SJSA1 (cell line): ENCODE results near the gene PLEKHA5. TPM values are rescaled to one million over a fixed set of nuclear protein-coding genes. Genes with fewer than 3 reads are reported as not detected.

ENCODE experiments used
- DNase-seq, 2 experiments: peaks; one replicate each; pipeline ENCODE4 v3.0.0-alpha.2; 2015 to 2020; ENCODE audit warnings: low spot score in 2 of 2, low read depth in 1 of 2
- H3K27ac ChIP-seq: fragments of 250-450 bp; sonication (Bioruptor Pico); 2 replicates; pipeline ENCODE4 v1.5.1; 2020; ENCODE audit warnings: mild to moderate bottlenecking, moderate library complexity
- H3K27me3 ChIP-seq: fragments of 250-450 bp; sonication (Bioruptor Pico); replicated peaks from 2 replicates; pipeline ENCODE4 v1.5.1; 2020; ENCODE audit warnings: mild to moderate bottlenecking, moderate library complexity
- H3K36me3 ChIP-seq: fragments of 250-450 bp; sonication (Bioruptor Pico); 2 replicates; pipeline ENCODE4 v1.5.1; 2020; ENCODE audit warnings: mild to moderate bottlenecking
- H3K4me1 ChIP-seq: fragments of 250-450 bp; sonication (Bioruptor Pico); replicated peaks from 2 replicates; pipeline ENCODE4 v1.6.1; 2021; ENCODE audit warnings: mild to moderate bottlenecking
- H3K4me3 ChIP-seq: fragments of 250-450 bp; sonication (Bioruptor Pico); 2 replicates; pipeline ENCODE4 v1.5.1; 2020; ENCODE audit warnings: mild to moderate bottlenecking
- H3K9me3 ChIP-seq: fragments of 250-450 bp; sonication (Bioruptor Pico); replicated peaks from 2 replicates; pipeline ENCODE4 v1.5.1; 2020; ENCODE audit warnings: mild to moderate bottlenecking
- total RNA-seq: library from RNA; depleted of rRNA; stranded (reverse); fragments of >200 nt; shearing (Covaris generic); gene quantifications from 2 replicates; pipeline ENCODE4 v1.2.3, GENCODE V29; 2014

PLEKHA5 gene
- total RNA-seq, 1 experiment from 2014 or later, result 21.1 TPM

GRCh38 chr12:19203539-19204506 lies 74.3 kb downstream of the PLEKHA5 start:
- Histone ChIP-seq H3K36me3 (0 out of 2 replicates have a peak, but pooled peaks cover 2% of the 10 kb centered on the region), H3K27ac (no peak overlapping the region), H3K9me3 (no peaks in the 10 kb centered on the region), H3K27me3 (no peaks in the 10 kb centered on the region), H3K4me3 (no peak overlapping the region), H3K4me1 (peaks cover 22% of the 10 kb centered on the region)
- no peak for DNase-seq

DNA sequence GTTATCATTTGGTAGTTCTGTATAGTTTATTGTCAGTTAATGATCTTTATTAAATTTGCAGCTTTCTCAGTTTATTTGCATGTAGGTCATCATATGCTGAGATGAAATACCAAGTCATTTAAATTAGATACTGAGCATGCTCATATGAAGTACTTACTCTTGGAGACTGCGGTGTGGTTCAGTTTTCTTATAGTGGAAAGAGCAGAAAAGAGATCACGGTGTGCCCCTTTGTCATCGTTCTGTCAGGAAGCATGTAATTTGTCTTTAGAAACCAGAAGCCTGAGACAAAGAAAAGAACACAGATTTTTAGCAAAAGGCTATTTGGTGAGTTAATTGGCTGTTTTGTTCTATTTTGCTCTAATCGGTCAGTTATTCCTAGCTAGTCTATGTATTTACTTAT lies 75.6 kb downstream of the PLEKHA5 start:
- H3K4me3 ChIP-seq, result no peak overlapping the region

GRCh38 chr12:19206493-19207077 lies 77.1 kb downstream of the PLEKHA5 start:
- Histone ChIP-seq H3K36me3 (0 out of 2 replicates have a peak, but pooled peaks cover 7% of the 10 kb centered on the region), H3K4me1 (peaks cover 5% of the 10 kb centered on the region), H3K4me3 (no peak overlapping the region), H3K27me3 (no peaks in the 10 kb centered on the region), H3K9me3 (no peaks in the 10 kb centered on the region), H3K27ac (no peak overlapping the region)
- DNase-seq, result no peak

More for the DNA sequence above, 75.6 kb downstream of the PLEKHA5 start:
- H3K27me3 ChIP-seq, result no peaks in the 10 kb centered on the region
- H3K4me1 ChIP-seq, result peaks cover 10% of the 10 kb centered on the region
- no peak overlapping the region for H3K27ac ChIP-seq
- 0 out of 2 replicates have a peak, but pooled peaks cover 7% of the 10 kb centered on the region for H3K36me3 ChIP-seq
- DNase-seq, result no peak
- H3K9me3 ChIP-seq, result no peaks in the 10 kb centered on the region

DNA sequence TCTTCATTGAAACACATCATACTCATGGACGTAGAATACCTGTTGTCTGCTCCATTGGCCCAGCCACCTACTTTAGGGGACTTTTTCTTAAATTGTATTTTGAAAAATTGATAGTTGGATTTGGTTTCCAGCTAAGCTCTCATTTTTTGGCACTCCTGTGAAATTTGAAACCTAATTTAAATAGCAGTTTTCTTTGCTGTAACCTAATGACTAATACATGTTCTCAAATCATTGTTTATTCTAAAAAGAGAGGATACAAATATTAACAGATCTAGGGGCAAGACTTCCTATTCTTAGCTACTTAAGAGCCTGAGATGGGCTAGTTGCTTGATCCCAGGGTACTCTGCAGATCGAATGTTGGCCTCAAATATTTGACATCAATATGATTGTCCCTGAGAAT lies 78.9 kb downstream of the PLEKHA5 start:
- H3K36me3 ChIP-seq, result 0 out of 2 replicates have a peak, but pooled peaks cover 7% of the 10 kb centered on the region
- H3K9me3 ChIP-seq, result no peaks in the 10 kb centered on the region
- no peak overlapping the region for H3K4me3 ChIP-seq
- no peaks in the 10 kb centered on the region for H3K27me3 ChIP-seq
- peaks cover 5% of the 10 kb centered on the region for H3K4me1 ChIP-seq
- no peak overlapping the region for H3K27ac ChIP-seq
- no peak for DNase-seq

DNA sequence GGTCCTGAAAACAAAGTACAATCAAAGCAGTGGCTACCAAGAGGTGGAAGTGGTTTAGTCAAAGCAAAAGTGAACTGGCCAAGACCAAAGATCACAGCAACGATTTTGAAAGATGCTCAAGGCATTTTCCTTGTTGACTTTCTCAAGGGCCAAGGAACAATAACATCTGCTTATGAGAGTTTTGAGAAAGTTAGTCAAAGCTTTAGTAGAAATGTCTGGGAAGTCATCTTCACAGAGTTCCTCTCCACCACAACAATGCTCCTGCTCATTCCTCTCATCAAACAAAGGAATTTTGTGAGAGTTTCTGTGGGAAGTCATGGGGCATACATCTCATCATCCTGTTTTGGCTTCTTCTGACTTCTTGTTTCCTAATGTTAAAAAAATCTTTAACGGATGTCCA lies 80.1 kb downstream of the PLEKHA5 start:
- H3K36me3 ChIP-seq, result 0 out of 2 replicates have a peak, but pooled peaks cover 7% of the 10 kb centered on the region
- H3K27ac ChIP-seq, result no peak overlapping the region
- H3K9me3 ChIP-seq, result no peaks in the 10 kb centered on the region
- no peaks in the 10 kb centered on the region for H3K27me3 ChIP-seq
- no peak overlapping the region for H3K4me3 ChIP-seq
- DNase-seq, result no peak
- H3K4me1 ChIP-seq, result peaks cover 5% of the 10 kb centered on the region

DNA sequence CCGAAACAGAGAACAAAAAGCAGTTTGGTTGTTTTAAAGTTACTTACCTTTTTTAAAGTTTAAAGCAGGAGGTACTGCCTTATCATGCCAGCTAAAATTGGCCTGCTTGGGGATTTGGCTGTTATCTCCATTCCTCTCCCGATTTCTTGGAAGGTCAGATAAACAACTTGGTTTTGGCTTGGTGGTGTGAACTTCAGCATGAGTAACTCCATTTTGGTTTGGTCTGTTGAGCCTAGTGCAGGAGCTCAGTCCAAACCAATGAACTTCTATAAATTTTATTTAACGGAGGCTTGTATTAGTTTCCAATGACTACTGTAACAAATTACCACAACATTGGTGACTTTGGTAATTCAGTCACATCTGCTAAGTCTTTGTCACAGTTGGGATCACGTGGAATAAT lies 82.3 kb downstream of the PLEKHA5 start:
- DNase-seq, result no peak
- Histone ChIP-seq H3K4me3 (no peak overlapping the region), H3K9me3 (no peaks in the 10 kb centered on the region), H3K4me1 (peaks cover 5% of the 10 kb centered on the region), H3K27me3 (no peaks in the 10 kb centered on the region), H3K36me3 (0 out of 2 replicates have a peak, but pooled peaks cover 7% of the 10 kb centered on the region), H3K27ac (no peak overlapping the region)

- H3K27me3 ChIP-seq, result no peaks in the 10 kb centered on the region
- no peak overlapping the region for H3K4me3 ChIP-seq
- peaks cover 5% of the 10 kb centered on the region for H3K4me1 ChIP-seq
- H3K9me3 ChIP-seq, result no peaks in the 10 kb centered on the region
- no peak overlapping the region for H3K27ac ChIP-seq
- DNase-seq, result no peak
- H3K36me3 ChIP-seq, result 0 out of 2 replicates have a peak, but pooled peaks cover 7% of the 10 kb centered on the region
Observed at GRCh38 chr12:19212245-19212644, 82.7 kb downstream of the PLEKHA5 start.

DNA sequence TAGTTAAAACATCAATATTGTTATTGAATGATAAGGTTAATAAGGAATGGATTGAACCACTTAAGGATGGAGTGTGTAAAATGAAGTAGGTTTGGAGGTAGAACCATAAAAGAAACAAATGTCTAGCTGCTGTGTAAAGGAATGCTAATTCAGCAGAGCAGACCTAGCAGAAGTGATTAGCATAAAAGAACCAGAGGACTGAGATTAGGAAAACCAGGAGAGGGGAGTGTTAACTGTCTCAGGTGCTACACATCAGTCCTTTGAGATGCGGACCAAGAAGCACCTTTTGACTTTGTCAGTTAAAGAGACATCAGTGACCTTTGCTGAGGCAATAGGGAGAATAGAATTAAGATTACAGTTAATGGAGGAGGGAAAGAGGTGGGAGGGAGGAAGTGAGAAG lies 84.5 kb downstream of the PLEKHA5 start:
- Histone ChIP-seq H3K4me1 (no peaks in the 10 kb centered on the region), H3K27ac (no peak overlapping the region), H3K9me3 (no peaks in the 10 kb centered on the region), H3K36me3 (0 out of 2 replicates have a peak, but pooled peaks cover 2% of the 10 kb centered on the region), H3K4me3 (no peak overlapping the region), H3K27me3 (no peaks in the 10 kb centered on the region)
- no peak for DNase-seq

GRCh38 chr12:19215115-19215514 lies 85.6 kb downstream of the PLEKHA5 start:
- H3K9me3 ChIP-seq, result no peaks in the 10 kb centered on the region
- DNase-seq, result no peak
- no peak overlapping the region for H3K27ac ChIP-seq
- H3K27me3 ChIP-seq, result no peaks in the 10 kb centered on the region
- H3K36me3 ChIP-seq, result no peaks in the 10 kb centered on the region
- no peak overlapping the region for H3K4me3 ChIP-seq
- no peaks in the 10 kb centered on the region for H3K4me1 ChIP-seq

- no peaks in the 10 kb centered on the region for H3K27me3 ChIP-seq
- no peak overlapping the region for H3K4me3 ChIP-seq
- no peaks in the 10 kb centered on the region for H3K9me3 ChIP-seq
- H3K36me3 ChIP-seq, result no peaks in the 10 kb centered on the region
- H3K27ac ChIP-seq, result no peak overlapping the region
- DNase-seq, result no peak
- H3K4me1 ChIP-seq, result no peaks in the 10 kb centered on the region
Observed at GRCh38 chr12:19217446-19217845, 87.9 kb downstream of the PLEKHA5 start.

DNA sequence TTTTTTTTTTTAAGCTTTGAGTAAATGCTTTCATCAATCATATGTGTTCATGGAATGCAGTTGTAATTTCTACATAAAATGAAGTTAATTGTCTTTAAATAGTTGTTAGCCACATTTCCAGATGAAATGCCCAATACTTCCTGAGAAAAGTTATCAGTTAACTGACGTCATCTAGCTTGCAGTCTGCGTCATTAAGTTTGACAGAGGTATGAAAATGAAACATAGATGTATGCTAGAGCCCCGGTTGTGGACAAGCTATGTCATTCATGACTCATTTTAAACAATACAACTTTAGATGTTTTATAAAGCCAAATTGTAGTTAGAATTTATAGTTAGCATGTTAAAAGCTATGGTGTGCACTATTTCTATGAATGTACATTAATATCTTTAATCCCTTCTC lies 90.7 kb downstream of the PLEKHA5 start:
- no peak for DNase-seq
- Histone ChIP-seq H3K4me1 (no peaks in the 10 kb centered on the region), H3K9me3 (no peaks in the 10 kb centered on the region), H3K36me3 (no peaks in the 10 kb centered on the region), H3K27ac (no peak overlapping the region), H3K27me3 (no peaks in the 10 kb centered on the region), H3K4me3 (no peak overlapping the region)

GRCh38 chr12:19220852-19221466 lies 91.4 kb downstream of the PLEKHA5 start:
- Histone ChIP-seq H3K4me1 (no peaks in the 10 kb centered on the region), H3K36me3 (no peaks in the 10 kb centered on the region), H3K9me3 (no peaks in the 10 kb centered on the region), H3K27me3 (no peaks in the 10 kb centered on the region), H3K4me3 (no peak overlapping the region), H3K27ac (no peak overlapping the region)
- no peak for DNase-seq

DNA sequence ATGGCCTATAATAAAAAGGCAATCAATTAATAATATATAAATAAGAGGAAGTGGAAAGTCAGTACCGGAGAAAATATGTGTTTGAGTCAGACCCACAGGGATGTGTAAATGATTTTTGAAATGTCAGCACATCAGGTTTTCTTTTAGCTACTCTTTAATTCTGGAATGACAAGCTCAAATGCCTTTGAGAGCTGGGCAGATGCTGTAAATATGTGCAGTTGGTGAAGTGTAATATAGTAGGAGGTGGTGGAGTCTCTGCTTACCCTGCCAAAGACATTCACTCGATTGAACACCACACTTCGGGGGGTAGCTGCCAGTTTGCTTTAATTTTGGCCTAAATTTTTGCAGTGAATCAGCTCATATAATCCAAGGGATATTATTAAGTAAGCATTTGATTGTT lies 93.0 kb downstream of the PLEKHA5 start:
- Histone ChIP-seq H3K9me3 (no peaks in the 10 kb centered on the region), H3K27ac (no peak overlapping the region), H3K36me3 (no peaks in the 10 kb centered on the region), H3K27me3 (no peaks in the 10 kb centered on the region), H3K4me3 (no peak overlapping the region), H3K4me1 (no peaks in the 10 kb centered on the region)
- no peak for DNase-seq

DNA sequence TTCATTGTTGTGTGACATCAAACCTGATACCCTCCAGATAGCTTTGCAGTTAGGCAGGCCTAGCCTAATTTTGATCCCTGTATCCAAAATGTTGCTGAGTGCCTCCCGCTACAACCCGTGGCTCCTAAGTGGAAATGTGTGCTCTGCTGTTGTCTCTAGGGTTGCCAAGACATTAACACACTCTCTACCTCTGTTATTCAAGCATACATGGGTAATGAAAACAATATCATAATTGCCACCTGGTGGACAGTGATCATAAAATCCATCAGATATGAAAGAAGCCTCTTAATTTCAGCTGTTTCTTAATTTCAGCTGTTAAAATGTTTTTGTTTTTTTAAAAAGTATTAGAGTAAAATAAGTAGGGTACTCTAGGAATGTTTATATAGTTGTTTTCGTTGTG lies 93.5 kb downstream of the PLEKHA5 start:
- Histone ChIP-seq H3K36me3 (no peaks in the 10 kb centered on the region), H3K27ac (no peak overlapping the region), H3K4me3 (no peak overlapping the region), H3K4me1 (no peaks in the 10 kb centered on the region), H3K27me3 (no peaks in the 10 kb centered on the region), H3K9me3 (no peaks in the 10 kb centered on the region)
- DNase-seq, result no peak
